ENCODE data around the gene THOP1. TPM values are rescaled to one million over a fixed set of nuclear protein-coding genes. Genes with fewer than 3 reads are reported as not detected.

THOP1 gene
- total and polyA plus RNA-seq, 10 of the 15 experiments (the other 5 are each of a cell fraction or from before 2014, with no cell fraction given), result 1.9 to 270 (median 169) TPM

- no peak for TF ChIP-seq ZBTB40 (IDR thresholded peaks at IDR 0.05; ENCODE audit: borderline replicate concordance)
- TF ChIP-seq, protein P1, sequence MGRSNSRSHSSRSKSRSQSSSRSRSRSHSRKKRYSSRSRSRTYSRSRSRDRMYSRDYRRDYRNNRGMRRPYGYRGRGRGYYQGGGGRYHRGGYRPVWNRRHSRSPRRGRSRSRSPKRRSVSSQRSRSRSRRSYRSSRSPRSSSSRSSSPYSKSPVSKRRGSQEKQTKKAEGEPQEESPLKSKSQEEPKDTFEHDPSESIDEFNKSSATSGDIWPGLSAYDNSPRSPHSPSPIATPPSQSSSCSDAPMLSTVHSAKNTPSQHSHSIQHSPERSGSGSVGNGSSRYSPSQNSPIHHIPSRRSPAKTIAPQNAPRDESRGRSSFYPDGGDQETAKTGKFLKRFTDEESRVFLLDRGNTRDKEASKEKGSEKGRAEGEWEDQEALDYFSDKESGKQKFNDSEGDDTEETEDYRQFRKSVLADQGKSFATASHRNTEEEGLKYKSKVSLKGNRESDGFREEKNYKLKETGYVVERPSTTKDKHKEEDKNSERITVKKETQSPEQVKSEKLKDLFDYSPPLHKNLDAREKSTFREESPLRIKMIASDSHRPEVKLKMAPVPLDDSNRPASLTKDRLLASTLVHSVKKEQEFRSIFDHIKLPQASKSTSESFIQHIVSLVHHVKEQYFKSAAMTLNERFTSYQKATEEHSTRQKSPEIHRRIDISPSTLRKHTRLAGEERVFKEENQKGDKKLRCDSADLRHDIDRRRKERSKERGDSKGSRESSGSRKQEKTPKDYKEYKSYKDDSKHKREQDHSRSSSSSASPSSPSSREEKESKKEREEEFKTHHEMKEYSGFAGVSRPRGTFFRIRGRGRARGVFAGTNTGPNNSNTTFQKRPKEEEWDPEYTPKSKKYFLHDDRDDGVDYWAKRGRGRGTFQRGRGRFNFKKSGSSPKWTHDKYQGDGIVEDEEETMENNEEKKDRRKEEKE (IDR thresholded peaks at IDR 0.05), result no peak
- TF ChIP-seq GABPA (IDR thresholded peaks at IDR 0.05; ENCODE audit: low read depth), result no peak
Measured at GRCh38 chr19:2804156-2805004, 19.1 kb downstream of the THOP1 start (continued).

Data from GM12878 (cell line).